Uterus (tissue), 2 donors: ENCODE data around the gene HLF.

Experiments
- CTCF ChIP-seq, 4 experiments: fragments of 200-600 bp in 2 of 4; fragments of 450-650 bp in 2 of 4; sonication (generic) in 2 of 4; IDR thresholded peaks; one replicate each; pipeline ENCODE4 v1.5.1; 2016 to 2019; ENCODE audit warnings: antibody characterized with exemption in 4 of 4, mild to moderate bottlenecking in 2 of 4, moderate library complexity in 1 of 4
- POLR2A ChIP-seq, 2 donors: fragments of 450-650 bp; IDR thresholded peaks; one replicate each; pipeline ENCODE4 v1.6.1; 2016; ENCODE audit warnings: antibody characterized with exemption in 2 of 2, mild to moderate bottlenecking in 1 of 2, moderate library complexity in 1 of 2

- TF ChIP-seq CTCF (IDR thresholded peaks at IDR 0.05) (no peak), POLR2A (IDR thresholded peaks at IDR 0.05) (no peak)
Measured at GRCh38 chr17:55266051-55266957, 1.5 kb downstream of the HLF start.
